ENCODE data around the gene KRT80.

DNA sequence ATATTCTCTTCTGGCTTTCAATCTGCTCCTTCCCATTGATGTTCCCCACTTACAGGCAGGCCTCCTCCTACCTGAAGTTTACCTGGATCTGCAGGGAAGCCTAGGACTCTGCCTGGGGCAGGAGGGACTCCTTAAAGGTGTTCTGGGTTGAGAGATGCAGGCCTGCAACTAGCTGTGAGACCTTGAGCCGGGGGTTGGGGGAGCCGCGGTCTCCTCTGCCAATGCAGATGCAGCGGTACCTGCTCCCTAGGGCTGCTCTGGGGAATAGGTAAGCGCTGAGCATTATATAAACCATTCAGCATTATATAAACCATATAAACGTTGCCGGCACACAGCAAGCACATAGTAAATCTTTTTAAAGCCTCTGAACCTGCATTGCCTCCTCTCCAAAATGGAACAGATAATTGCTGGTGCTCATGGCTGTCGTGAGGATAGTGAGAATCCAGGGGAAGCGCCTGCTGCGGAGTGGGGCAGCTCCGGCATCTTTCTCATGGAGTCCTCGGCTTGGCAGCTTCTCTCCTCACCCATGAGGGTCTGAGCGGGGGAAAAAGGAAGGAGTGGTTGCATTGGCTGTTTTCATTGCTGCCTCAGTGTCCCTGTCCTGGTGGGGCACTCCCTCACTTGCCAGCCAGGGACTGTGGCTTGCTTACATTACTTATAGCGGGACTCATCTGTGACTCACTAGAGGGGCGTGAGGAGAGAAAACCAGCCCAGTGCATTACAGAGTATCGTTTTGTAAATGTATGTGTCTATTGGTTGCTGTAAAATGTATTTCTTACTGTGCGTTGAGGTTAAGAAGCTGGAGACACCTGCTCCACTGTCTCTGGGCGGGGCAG, 12.5 kb upstream of the KRT80 start:
- TF ChIP-seq CTCF (IDR thresholded peaks at IDR 0.05; ENCODE audit: extremely low read depth in 1 of 2, insufficient read depth in 1 of 2, low read depth in 1 of 2, low read length in 2 of 2) (no peak), JUN (IDR thresholded peaks at IDR 0.05; ENCODE audit: borderline replicate concordance, insufficient read depth, insufficient read length, low read depth) (no peak), FOS (IDR thresholded peaks at IDR 0.05; ENCODE audit: borderline replicate concordance, insufficient read depth, low read length) (no peak)
- TF ChIP-seq, protein P1, sequence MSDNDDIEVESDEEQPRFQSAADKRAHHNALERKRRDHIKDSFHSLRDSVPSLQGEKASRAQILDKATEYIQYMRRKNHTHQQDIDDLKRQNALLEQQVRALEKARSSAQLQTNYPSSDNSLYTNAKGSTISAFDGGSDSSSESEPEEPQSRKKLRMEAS (IDR thresholded peaks at IDR 0.05; ENCODE audit: insufficient read depth, insufficient read length): no peak

All from endothelial cell of umbilical vein (primary cell).